Stimulated activated CD4-positive, alpha-beta T cell treated with anti-CD3 and anti-CD28 coated beads, Interleukin-4, amount 100 ng/mL, for 48 hours (primary cell): ENCODE results near the gene INF2.

Experiments
- DNase-seq, 2 donors: peaks; one replicate each; pipeline ENCODE4 v3.0.0-alpha.2; 2020; ENCODE audit warnings: low read depth in 2 of 2

Gene INF2

GRCh38 chr14:104689881-104690711 lies 678 bp downstream of the INF2 start:
- DNase-seq = no peak

DNA sequence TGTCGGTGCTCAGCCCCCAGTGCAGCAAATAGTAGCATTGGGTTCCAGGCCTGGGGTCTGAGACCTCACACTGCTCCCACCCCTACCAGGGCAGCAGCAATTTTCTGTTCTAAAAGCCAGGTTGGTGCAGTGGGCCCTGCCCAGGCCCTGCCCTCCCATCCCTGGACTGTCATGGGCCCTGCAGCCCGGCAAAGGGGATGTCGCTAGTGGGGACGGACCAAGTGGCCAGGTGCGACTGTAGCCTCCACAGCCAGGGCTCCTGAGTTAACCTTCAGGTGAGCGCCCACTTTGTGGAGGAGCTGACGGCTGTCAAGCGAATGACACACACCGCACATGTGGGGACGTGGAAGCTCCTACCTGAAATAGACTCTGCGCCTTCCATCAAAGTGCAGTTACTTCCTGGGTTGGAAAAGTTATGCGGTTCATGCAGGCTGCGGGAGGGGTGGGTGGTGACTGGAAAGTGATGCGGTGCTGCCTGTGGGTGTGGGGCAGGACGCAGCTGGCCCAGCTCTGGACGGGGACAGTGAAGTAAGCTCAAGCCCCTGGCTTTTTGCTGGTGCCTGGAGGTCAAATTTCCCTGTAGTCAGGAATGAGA lies 1.5 kb downstream of the INF2 start:
- DNase-seq = no peak

DNA sequence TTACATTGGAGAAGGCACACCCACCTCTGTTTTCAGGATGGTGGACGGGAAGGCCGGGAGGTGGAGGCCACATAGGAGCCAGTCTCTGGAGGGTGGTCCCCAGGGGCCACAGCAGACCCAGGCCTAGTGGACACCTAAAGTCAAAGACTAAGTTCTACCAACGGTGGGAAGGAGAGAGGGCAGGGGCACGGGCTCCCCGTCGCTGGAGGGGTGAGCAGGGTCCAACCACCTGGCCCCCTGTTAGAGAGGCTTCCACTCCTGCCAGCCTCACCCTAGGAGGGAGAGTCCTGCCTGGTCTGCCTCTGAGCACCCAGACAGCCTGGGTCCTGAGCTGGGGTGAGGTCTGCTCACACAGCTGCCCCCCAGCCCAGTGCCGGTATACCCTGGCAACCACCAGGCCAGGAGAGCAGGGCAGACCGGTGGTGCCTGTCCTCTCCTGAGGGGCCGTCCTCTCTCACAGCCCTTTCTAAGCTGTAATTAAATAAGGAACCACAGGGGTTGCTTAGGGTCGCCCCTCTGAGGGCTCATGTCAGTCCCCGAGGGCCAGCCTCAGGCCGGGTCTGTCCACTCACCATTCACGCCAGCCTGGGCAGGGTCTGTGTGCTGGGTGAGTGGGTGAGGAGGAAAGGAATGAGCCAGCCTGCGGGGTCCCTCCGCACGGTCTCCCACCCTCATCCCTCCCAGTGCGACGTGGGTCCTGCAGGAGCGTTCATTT lies 2.3 kb downstream of the INF2 start:
- DNase-seq = no peak

DNA sequence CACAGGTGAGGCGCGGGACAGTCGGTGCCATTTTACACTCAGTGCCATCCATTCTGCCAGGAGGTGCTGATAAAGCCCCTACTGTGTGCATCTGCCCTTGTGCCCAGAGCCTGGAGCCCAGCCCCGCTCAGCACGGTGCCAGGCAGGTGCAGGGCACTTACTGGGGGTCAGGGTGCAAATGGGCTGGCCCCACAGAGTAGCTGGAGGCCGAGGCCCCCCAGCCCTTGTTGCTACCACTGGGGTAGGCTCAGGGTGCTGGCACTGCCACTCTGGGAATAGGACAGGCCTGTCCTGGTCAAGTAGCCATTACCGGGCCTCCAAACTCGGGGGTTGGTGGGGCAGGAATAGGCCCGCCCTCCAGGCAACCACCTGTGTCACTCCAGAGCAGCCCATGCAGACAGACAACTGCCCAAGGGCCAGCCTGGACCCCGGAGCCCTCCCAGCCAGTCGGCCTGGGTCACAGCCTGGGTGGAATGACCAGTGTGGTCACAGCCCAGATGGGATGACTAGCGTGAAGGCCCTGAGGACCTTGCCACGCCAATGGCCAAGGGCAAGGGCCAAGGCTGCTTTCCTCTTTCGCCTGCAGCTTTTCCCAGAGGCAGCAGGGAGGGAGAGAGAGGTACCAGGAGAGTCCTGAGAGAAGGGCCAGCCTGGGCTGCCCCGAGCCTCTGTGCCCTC lies 3.0 kb downstream of the INF2 start:
- no peak for DNase-seq

DNA sequence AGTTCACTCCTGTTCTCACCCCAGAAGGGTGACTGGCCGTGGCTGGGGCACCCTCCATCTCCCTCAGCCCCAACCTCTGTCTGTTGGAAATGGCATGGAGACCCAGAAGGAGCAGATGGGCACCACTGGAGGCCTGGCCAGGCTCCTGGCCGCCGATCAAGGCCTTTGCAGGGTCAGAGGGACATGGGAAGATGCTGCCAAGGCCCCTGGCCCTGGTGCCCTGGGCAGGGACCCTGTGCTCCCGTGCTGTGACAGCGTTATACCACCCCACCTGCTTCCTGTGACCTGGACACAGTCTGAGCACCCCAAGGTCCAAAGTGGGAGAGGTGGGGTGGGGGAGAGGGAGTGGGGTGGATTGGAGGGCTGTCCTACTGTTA lies 3.5 kb downstream of the INF2 start:
- DNase-seq = no peak

- DNase-seq = no peak
These were observed 4.3 kb downstream of the INF2 start for GRCh38 chr14:104693482-104694431.

GRCh38 chr14:104694475-104694950 lies 5.1 kb downstream of the INF2 start:
- no peak for DNase-seq

GRCh38 chr14:104694991-104695659 lies 5.7 kb downstream of the INF2 start:
- no peak for DNase-seq

- DNase-seq = no peak
These were observed 6.2 kb downstream of the INF2 start for GRCh38 chr14:104695660-104696000.

DNA sequence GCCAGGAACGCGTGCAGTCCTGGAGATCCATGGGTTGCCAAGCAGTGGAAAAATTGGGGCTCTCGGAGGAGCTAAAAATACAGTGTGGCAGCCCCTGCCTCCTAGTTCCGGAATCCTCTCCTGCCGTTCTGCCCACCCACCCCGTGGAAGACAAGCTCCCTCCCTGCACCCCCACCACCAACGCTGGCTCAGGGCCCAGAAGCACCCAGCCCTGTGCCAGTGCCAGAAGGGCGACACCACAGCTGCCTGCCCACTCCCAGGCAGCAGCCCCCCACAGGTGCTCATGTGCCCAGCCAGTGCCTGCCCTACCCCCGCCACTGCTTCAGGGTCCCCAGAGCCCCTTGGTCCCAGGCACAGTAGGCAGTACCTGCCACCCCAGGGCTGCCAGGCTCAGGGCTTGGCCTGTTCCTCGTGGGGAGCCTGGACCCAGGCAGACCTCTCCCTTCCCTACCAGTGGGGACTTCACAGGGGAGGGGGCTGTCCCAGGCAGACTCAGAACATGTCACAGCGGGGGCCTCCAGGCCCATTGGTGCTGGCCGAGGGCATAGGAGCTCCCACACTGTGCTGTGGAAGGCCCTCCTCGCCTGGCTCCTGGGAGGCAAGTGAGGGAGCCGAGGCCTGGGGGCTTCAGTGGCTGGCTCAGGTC lies 7.4 kb downstream of the INF2 start:
- DNase-seq = no peak

GRCh38 chr14:104697317-104697703 lies 7.9 kb downstream of the INF2 start:
- no peak for DNase-seq

- no peak for DNase-seq
These were observed 8.6 kb downstream of the INF2 start for GRCh38 chr14:104697892-104698583.

- no peak for DNase-seq
These were observed 9.4 kb downstream of the INF2 start for GRCh38 chr14:104698688-104699425.

DNA sequence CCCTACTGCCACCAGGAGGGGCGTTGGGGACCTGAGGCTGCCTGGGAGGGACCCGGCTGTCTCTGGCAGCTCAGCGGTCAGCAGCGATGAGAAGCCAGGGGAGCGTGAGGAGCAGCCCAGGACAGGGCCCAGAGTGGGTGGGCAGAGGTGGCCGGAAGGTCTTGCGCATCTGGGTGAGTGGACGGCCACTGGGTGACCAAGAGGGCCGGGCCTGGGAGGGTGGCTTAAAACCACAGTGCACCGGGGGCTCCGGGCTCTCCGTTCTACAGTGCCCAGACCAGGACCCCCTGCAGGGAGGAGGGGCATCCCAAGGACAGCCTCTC lies 10.0 kb downstream of the INF2 start:
- no peak for DNase-seq

- no peak for DNase-seq
These were observed 10.8 kb downstream of the INF2 start for GRCh38 chr14:104700225-104700651.

- no peak for DNase-seq
These were observed 11.4 kb downstream of the INF2 start for GRCh38 chr14:104700747-104701217.

DNA sequence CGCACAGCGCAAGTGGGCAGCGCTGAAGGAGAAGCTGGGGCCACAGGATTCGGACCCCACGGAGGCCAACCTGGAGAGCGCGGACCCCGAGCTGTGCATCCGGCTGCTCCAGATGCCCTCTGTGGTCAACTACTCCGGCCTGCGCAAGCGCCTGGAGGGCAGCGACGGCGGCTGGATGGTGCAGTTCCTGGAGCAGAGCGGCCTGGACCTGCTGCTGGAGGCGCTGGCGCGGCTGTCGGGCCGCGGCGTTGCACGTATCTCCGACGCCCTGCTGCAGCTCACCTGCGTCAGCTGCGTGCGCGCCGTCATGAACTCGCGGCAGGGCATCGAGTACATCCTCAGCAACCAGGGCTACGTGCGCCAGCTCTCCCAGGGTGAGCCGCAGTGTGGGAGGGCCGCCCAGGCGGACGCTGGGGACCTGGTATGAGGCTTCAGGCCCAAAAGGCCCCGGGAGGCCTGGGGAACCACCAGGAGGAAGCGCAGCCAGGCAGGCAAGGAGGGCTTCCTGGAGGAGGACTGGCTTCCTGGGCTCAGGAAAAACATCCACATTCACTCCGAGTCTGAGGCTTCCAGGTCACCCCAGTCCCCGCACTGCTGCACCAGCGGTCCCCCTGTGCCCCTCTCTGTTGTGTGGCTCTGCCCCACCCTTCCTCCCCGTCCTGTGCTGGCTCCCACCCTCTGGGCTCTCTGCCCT lies 12.1 kb downstream of the INF2 start:
- no peak for DNase-seq

DNA sequence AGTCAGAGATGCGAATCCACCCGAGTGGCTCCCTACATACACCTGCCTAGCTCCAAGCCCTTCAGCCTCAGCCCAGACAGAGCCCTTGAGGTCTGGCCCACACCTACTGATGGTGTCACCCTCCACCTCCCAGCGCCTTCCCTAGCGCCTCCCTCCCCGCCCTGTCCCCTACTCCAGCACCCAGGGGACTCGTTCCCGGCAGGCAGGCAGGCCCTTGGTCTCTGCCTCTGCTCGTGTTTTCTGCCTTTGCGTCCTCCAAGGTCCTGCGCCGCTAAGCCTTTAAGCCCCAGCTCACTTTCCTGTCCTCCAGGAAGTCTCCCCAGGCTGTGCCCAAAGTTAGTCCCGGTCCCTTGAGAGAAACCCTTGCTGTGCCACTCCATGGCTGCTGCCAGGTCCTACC lies 12.7 kb downstream of the INF2 start:
- DNase-seq = no peak
